K562 (cell line): ENCODE measurements around the gene STK24. TPM values are rescaled to one million over a fixed set of nuclear protein-coding genes. Genes with fewer than 3 reads are reported as not detected.

Experiments used
- CBFB ChIP-seq: sonication (generic); formaldehyde crosslinking; IDR thresholded peaks from 2 replicates; pipeline ENCODE4 v1.4.0; 2020; ENCODE audit warnings: mild to moderate bottlenecking, missing genetic modification reagents
- ETV6 ChIP-seq, 3 experiments: fragments of 150-350 bp in 1 of 3; sonication (generic) in 1 of 3; formaldehyde crosslinking in 1 of 3; IDR thresholded peaks; 2 replicates each; pipeline versions ENCODE4 v1.6.1 to v1.8.0; 2014 to 2022; ENCODE audit warnings: borderline replicate concordance in 2 of 3, low read depth in 2 of 3, antibody characterized with exemption in 1 of 3, low read length in 1 of 3, mild to moderate bottlenecking in 1 of 3, missing genetic modification reagents in 1 of 3
- FOS ChIP-seq: IDR thresholded peaks from 3 replicates; pipeline ENCODE4 v1.6.1; 2011; ENCODE audit not compliant: insufficient read length; ENCODE audit errors: extremely low read depth
- MBD2 ChIP-seq: sonication (generic); IDR thresholded peaks from 2 replicates; pipeline ENCODE4 v1.6.1; 2016; ENCODE audit warnings: low read depth, borderline replicate concordance
- MEIS2 ChIP-seq: fragments of 450-650 bp; IDR thresholded peaks from 2 replicates; pipeline ENCODE4 v1.6.1; 2014; ENCODE audit warnings: mild to moderate bottlenecking; ENCODE audit not compliant: partially characterized antibody
- NCOA4 ChIP-seq: fragments of 450-650 bp; IDR thresholded peaks from 2 replicates; pipeline ENCODE4 v1.6.1; 2018; ENCODE audit warnings: mild to moderate bottlenecking; ENCODE audit not compliant: partially characterized antibody
- SMAD4 ChIP-seq: fragments of 250-450 bp; sonication (Bioruptor Pico); conservative IDR thresholded peaks from 2 replicates; pipeline ENCODE4 v1.8.0; 2021; ENCODE audit warnings: inconsistent platforms, mild to moderate bottlenecking, moderate library complexity
- ZBTB8A ChIP-seq: fragments of 450-650 bp; IDR thresholded peaks from 2 replicates; pipeline ENCODE4 v1.6.1; 2018; ENCODE audit warnings: mild to moderate bottlenecking, moderate library complexity; ENCODE audit not compliant: partially characterized antibody
- polyA plus RNA-seq, 8 experiments: library from polyadenylated mRNA; depleted of rRNA in 4 of 8; stranded (reverse) in 5 of 8; unstranded in 3 of 8; fragments of >200 nt; fragmentation: Nextera tagmentation in 2 of 8; fragmentation: Illumina TruSeq in 1 of 8; extraction: Ambion mirVana in 2 of 8; extraction: Trizol in 1 of 8; gene quantifications; 2 replicates each; pipeline versions ENCODE4 v1.2.1 to v1.2.3, GENCODE V29; 2011 to 2014; ENCODE audit warnings: inconsistent platforms in 1 of 8, missing spikeins in 1 of 8
- total RNA-seq, 7 experiments: library from RNA; depleted of rRNA in 6 of 7; stranded (reverse); fragments of >200 nt in 6 of 7; fragmentation: Illumina TruSeq in 2 of 7; extraction: Trizol in 2 of 7; gene quantifications; 2 replicates each; pipeline versions ENCODE4 v1.2.1 to v1.2.3, GENCODE V29; 2011 to 2021; ENCODE audit warnings: low replicate concordance in 1 of 7
- TF ChIP-seq, protein P1 (sequence below): sonication (generic); formaldehyde crosslinking; IDR thresholded peaks from 2 replicates; pipeline ENCODE4 v1.9.0; 2022; ENCODE audit warnings: mild to moderate bottlenecking, missing genetic modification reagents
- TF ChIP-seq, protein P2 (sequence below): sonication (generic); formaldehyde crosslinking; IDR thresholded peaks from 2 replicates; pipeline ENCODE4 v1.8.0; 2022; ENCODE audit warnings: mild to moderate bottlenecking, missing genetic modification reagents
- TF ChIP-seq, protein P3 (sequence below): sonication (generic); formaldehyde crosslinking; IDR thresholded peaks from 2 replicates; pipeline ENCODE4 v1.8.0; 2022; ENCODE audit warnings: mild to moderate bottlenecking, missing genetic modification reagents
- TF ChIP-seq, protein P4 (sequence below): fragments of 450-650 bp; IDR thresholded peaks from 2 replicates; pipeline ENCODE4 v1.6.1; 2016; ENCODE audit warnings: low read depth

The STK24 gene
- total and polyA plus RNA-seq, 9 of the 15 experiments (the other 6 are each of a cell fraction or from before 2014, with no cell fraction given): 3.8 to 78.4 (median 28.2) TPM

DNA sequence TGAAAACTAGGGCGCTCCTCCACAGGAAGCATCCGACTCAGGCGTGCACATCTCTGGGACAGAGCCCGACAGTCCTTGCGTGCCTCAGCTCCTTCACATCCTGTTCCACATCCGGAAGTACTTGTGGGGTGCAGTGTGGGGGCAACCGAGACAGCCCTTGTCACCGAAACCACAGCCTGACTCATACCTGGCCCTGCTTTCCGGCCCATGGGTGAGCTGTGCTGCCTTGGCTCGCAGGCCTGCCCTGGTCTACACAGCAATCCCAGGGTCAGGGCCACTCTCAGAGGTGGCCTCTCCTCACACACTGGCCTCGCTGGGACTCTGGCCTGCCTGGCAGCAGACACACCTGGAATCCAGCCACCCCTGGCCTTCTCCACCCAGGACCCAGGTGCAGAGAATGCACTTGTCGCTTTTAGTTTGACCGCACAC, 100.4 kb downstream of the STK24 start (continued):
- TF ChIP-seq ETV6 (IDR thresholded peaks at IDR 0.05; ENCODE audit: borderline replicate concordance in 1 of 2, low read depth in 2 of 2, low read length in 1 of 2) (peak in 1 of 2 experiments; percentile 55; a peak in 1 of 4 replicates), ETV6 (CRISPR knock-in tag; IDR thresholded peaks at IDR 0.05; ENCODE audit: borderline replicate concordance) (no peak), NCOA4 (no peak), MBD2 (peak; percentile 18; the same call in 1 of the 2 replicates), SMAD4 (CRISPR knock-in tag) (peak; percentile 49; the same call in 1 of the 2 replicates), FOS (peak; percentile 8), ZBTB8A (no peak), MEIS2 (peak; percentile 4), CBFB (CRISPR knock-in tag) (peak; percentile 57; the same call in 1 of the 2 replicates)
- TF ChIP-seq, protein P1, sequence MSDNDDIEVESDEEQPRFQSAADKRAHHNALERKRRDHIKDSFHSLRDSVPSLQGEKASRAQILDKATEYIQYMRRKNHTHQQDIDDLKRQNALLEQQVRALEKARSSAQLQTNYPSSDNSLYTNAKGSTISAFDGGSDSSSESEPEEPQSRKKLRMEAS: peak; percentile 54; the same call in 1 of the 2 replicates
- TF ChIP-seq, protein P2, sequence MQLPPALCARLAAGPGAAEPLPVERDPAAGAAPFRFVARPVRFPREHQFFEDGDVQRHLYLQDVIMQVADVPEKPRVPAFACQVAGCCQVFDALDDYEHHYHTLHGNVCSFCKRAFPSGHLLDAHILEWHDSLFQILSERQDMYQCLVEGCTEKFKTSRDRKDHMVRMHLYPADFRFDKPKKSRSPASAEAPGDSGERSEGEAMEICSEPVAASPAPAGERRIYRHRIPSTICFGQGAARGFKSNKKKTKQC (CRISPR knock-in tag): no peak
- TF ChIP-seq, protein P3, sequence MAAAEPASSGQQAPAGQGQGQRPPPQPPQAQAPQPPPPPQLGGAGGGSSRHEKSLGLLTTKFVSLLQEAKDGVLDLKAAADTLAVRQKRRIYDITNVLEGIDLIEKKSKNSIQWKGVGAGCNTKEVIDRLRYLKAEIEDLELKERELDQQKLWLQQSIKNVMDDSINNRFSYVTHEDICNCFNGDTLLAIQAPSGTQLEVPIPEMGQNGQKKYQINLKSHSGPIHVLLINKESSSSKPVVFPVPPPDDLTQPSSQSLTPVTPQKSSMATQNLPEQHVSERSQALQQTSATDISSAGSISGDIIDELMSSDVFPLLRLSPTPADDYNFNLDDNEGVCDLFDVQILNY (CRISPR knock-in tag): no peak
- TF ChIP-seq, protein P4, sequence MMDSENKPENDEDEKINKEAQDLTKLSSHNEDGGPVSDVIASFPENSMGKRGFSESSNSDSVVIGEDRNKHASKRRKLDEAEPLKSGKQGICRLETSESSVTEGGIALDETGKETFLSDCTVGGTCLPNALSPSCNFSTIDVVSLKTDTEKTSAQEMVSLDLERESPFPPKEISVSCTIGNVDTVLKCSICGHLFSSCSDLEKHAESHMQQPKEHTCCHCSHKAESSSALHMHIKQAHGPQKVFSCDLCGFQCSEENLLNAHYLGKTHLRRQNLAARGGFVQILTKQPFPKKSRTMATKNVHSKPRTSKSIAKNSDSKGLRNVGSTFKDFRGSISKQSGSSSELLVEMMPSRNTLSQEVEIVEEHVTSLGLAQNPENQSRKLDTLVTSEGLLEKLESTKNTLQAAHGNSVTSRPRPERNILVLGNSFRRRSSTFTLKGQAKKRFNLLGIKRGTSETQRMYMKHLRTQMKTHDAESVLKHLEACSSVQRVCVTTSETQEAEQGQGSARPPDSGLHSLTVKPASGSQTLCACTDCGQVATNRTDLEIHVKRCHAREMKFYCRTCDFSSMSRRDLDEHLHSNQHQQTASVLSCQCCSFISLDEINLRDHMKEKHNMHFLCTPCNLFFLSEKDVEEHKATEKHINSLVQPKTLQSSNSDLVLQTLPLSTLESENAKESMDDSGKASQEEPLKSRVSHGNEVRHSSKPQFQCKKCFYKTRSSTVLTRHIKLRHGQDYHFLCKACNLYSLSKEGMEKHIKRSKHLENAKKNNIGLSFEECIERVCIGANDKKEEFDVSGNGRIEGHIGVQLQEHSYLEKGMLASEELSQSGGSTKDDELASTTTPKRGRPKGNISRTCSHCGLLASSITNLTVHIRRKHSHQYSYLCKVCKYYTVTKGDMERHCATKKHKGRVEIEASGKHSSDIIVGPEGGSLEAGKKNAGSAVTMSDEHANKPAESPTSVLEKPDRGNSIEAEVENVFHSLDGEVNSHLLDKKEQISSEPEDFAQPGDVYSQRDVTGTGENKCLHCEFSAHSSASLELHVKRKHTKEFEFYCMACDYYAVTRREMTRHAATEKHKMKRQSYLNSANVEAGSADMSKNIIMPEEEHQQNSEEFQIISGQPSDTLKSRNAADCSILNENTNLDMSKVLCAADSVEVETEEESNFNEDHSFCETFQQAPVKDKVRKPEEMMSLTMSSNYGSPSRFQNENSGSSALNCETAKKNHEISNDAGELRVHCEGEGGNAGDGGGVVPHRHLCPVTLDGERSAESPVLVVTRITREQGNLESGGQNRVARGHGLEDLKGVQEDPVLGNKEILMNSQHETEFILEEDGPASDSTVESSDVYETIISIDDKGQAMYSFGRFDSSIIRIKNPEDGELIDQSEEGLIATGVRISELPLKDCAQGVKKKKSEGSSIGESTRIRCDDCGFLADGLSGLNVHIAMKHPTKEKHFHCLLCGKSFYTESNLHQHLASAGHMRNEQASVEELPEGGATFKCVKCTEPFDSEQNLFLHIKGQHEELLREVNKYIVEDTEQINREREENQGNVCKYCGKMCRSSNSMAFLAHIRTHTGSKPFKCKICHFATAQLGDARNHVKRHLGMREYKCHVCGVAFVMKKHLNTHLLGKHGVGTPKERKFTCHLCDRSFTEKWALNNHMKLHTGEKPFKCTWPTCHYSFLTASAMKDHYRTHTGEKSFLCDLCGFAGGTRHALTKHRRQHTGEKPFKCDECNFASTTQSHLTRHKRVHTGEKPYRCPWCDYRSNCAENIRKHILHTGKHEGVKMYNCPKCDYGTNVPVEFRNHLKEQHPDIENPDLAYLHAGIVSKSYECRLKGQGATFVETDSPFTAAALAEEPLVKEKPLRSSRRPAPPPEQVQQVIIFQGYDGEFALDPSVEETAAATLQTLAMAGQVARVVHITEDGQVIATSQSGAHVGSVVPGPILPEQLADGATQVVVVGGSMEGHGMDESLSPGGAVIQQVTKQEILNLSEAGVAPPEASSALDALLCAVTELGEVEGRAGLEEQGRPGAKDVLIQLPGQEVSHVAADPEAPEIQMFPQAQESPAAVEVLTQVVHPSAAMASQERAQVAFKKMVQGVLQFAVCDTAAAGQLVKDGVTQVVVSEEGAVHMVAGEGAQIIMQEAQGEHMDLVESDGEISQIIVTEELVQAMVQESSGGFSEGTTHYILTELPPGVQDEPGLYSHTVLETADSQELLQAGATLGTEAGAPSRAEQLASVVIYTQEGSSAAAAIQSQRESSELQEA: no peak
